H1 (cell line): Measurements from ENCODE around the gene CD300A. TPM values are rescaled to one million over a fixed set of nuclear protein-coding genes. Genes with fewer than 3 reads are reported as not detected.

Source experiments
- BCL11A ChIP-seq, 2 experiments: IDR thresholded peaks; one replicate each; pipeline ENCODE4 v1.6.1; 2011; ENCODE audit warnings: low read depth in 2 of 2, low read length in 2 of 2, mild to moderate bottlenecking in 2 of 2
- CHD2 ChIP-seq: IDR thresholded peaks from 2 replicates; pipeline ENCODE4 v1.6.1; 2012; ENCODE audit warnings: low read length, improper control_type of control experiment
- GTF2F1 ChIP-seq: IDR thresholded peaks from 2 replicates; pipeline ENCODE4 v1.6.1; 2012; ENCODE audit warnings: low read depth, low read length, improper control_type of control experiment, borderline replicate concordance
- JUN ChIP-seq: IDR thresholded peaks from 2 replicates; pipeline ENCODE4 v1.6.1; 2011; ENCODE audit warnings: low read depth, mild to moderate bottlenecking, improper control_type of control experiment, low read length
- RXRA ChIP-seq: IDR thresholded peaks from 2 replicates; pipeline ENCODE4 v1.6.1; 2011; ENCODE audit warnings: low read depth, mild to moderate bottlenecking, low read length, moderate library complexity; ENCODE audit not compliant: insufficient read depth
- SRF ChIP-seq: IDR thresholded peaks from 2 replicates; pipeline ENCODE4 v1.6.1; 2011; ENCODE audit warnings: mild to moderate bottlenecking, low read depth, low read length, moderate library complexity
- TBP ChIP-seq: IDR thresholded peaks from 2 replicates; pipeline ENCODE4 v1.6.1; 2011; ENCODE audit warnings: low read depth, low read length, improper control_type of control experiment
- polyA plus RNA-seq, 7 experiments: library from polyadenylated mRNA; depleted of rRNA in 3 of 7; stranded (reverse) in 5 of 7; unstranded in 2 of 7; fragments of >200 nt in 5 of 7; fragments of 200-250 nt in 2 of 7; gene quantifications; 1 replicate in 5 of 7; 2 replicates in 1 of 7; 4 replicates in 1 of 7; pipeline versions ENCODE4 v1.2.1 to v1.2.3, GENCODE V29; 2011 to 2013; ENCODE audit warnings: missing spikeins in 2 of 7, mixed read lengths in 2 of 7
- total RNA-seq: library from RNA; stranded (reverse); fragmentation: NEBNext Ultra II Directional; extraction: Animal tissue kit (Norgen Biotek cat#: 25700); gene quantifications from 2 replicates; pipeline ENCODE4 v1.2.1, GENCODE V29; 2021
- TF ChIP-seq, protein P1 (sequence below): IDR thresholded peaks from 2 replicates; pipeline ENCODE4 v1.6.1; 2012; ENCODE audit warnings: inconsistent platforms
- TF ChIP-seq, protein P2 (sequence below): IDR thresholded peaks from 2 replicates; pipeline ENCODE4 v1.6.1; 2012; ENCODE audit warnings: inconsistent platforms
- TF ChIP-seq, protein P3 (sequence below): IDR thresholded peaks from 2 replicates; pipeline ENCODE4 v1.6.1; 2011; ENCODE audit warnings: low read length, improper control_type of control experiment
- TF ChIP-seq, protein P4 (sequence below), 3 experiments: IDR thresholded peaks; 1 replicate in 2 of 3; 2 replicates in 1 of 3; pipeline versions ENCODE4 v1.5.1 to v1.6.1; 2011; ENCODE audit warnings: low read length in 3 of 3, mild to moderate bottlenecking in 3 of 3, inconsistent platforms in 2 of 3, low read depth in 1 of 3, moderate library complexity in 1 of 3; ENCODE audit not compliant: insufficient read depth in 1 of 3; ENCODE audit errors: control extremely low read depth in 1 of 3

The CD300A gene
- total and polyA plus RNA-seq, 2 of the 8 experiments (the other 6 are each of a cell fraction or from before 2014, with no cell fraction given) = 0.52 to 1.3 TPM

DNA sequence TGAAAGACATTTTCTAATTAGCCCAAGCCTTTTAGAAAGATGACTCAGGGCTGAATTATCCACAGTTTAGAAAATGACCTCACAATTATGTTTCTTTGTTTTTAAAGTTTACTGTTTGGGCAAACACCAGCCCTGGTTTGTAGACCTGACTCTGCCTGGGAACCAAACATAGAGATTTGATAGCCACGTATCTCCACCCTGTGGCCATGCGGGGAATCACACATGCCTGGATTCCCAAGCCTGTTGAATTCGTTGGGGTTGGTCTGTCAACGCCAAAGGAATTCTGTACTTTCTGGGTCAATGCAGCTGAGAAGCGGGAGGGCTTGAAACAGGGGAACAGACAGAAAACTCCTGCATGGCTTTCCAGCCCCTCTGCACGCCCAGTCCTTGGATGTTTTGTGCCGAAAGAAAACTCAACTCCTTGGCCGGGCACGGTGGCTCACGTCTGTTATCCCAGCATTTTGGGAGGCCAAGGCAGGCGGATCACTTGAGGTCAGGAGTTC is 26.9 kb downstream of the CD300A start (continued):
- TF ChIP-seq, protein P1, sequence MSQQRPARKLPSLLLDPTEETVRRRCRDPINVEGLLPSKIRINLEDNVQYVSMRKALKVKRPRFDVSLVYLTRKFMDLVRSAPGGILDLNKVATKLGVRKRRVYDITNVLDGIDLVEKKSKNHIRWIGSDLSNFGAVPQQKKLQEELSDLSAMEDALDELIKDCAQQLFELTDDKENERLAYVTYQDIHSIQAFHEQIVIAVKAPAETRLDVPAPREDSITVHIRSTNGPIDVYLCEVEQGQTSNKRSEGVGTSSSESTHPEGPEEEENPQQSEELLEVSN = no peak
- TF ChIP-seq, protein P2, sequence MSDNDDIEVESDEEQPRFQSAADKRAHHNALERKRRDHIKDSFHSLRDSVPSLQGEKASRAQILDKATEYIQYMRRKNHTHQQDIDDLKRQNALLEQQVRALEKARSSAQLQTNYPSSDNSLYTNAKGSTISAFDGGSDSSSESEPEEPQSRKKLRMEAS = 0 out of 2 replicates have a peak, but pooled peaks have one; percentile 17
- TF ChIP-seq, protein P3, sequence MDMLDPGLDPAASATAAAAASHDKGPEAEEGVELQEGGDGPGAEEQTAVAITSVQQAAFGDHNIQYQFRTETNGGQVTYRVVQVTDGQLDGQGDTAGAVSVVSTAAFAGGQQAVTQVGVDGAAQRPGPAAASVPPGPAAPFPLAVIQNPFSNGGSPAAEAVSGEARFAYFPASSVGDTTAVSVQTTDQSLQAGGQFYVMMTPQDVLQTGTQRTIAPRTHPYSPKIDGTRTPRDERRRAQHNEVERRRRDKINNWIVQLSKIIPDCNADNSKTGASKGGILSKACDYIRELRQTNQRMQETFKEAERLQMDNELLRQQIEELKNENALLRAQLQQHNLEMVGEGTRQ = no peak
- no peak for TF ChIP-seq BCL11A (IDR thresholded peaks at IDR 0.05; ENCODE audit: low read depth in 2 of 2, low read length in 2 of 2)
- TF ChIP-seq GTF2F1 = no peak
- no peak for TF ChIP-seq TBP
- TF ChIP-seq RXRA = no peak
- TF ChIP-seq, protein P4, sequence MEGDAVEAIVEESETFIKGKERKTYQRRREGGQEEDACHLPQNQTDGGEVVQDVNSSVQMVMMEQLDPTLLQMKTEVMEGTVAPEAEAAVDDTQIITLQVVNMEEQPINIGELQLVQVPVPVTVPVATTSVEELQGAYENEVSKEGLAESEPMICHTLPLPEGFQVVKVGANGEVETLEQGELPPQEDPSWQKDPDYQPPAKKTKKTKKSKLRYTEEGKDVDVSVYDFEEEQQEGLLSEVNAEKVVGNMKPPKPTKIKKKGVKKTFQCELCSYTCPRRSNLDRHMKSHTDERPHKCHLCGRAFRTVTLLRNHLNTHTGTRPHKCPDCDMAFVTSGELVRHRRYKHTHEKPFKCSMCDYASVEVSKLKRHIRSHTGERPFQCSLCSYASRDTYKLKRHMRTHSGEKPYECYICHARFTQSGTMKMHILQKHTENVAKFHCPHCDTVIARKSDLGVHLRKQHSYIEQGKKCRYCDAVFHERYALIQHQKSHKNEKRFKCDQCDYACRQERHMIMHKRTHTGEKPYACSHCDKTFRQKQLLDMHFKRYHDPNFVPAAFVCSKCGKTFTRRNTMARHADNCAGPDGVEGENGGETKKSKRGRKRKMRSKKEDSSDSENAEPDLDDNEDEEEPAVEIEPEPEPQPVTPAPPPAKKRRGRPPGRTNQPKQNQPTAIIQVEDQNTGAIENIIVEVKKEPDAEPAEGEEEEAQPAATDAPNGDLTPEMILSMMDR (IDR thresholded peaks at IDR 0.05; ENCODE audit: control extremely low read depth in 1 of 3, insufficient read depth in 1 of 3, low read depth in 1 of 3, low read length in 3 of 3) = peak; percentile 91 to 98 (median 92)
- no peak for TF ChIP-seq CHD2
- no peak for TF ChIP-seq JUN
- TF ChIP-seq SRF = no peak
